ENCODE results near the gene SRD5A1. TPM values are rescaled to one million over a fixed set of nuclear protein-coding genes. Genes with fewer than 3 reads are reported as not detected.

Gene SRD5A1
- total and polyA plus RNA-seq, 2 of the 8 experiments (the other 6 are each of a cell fraction or from before 2014, with no cell fraction given) = 34.7 to 42.4 TPM

DNA sequence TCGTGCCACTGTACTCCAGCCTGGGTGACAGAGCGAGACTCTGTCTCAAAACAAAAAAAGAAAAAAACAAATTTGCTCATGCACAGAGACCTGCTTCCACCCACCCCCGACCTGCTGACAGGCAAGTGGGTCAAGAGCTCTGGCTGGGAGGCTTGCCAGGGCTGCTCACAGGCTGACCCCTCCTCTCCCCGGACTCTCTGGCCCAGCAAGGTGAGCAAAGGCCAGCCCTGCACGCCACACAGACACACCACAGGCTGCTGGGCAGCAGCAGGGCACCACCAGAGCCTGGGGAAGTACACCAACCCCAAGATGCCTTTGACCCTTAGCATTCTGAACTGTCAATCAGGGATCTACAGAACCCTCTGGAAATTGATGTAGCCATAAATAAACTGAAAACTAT is 29.6 kb upstream of the SRD5A1 start:
- Histone ChIP-seq H4K8ac (ENCODE audit: extremely low read depth, insufficient read depth, low read length) (no peak overlapping the region), H3K18ac (ENCODE audit: extremely low read depth, low read length) (no peak overlapping the region), H2BK20ac (ENCODE audit: low read length) (no peak overlapping the region), H3K27me3 (replicated peaks in 1 of 4; ENCODE audit: control insufficient read depth in 3 of 4, extremely low read depth in 1 of 4, insufficient read depth in 3 of 4, low read length in 3 of 4) (no peaks in the 10 kb centered on the region), H3K79me1 (ENCODE audit: low read depth, low read length) (no peaks in the 10 kb centered on the region), H4K5ac (ENCODE audit: insufficient read length, low read depth, low read length) (no peak overlapping the region), H3K14ac (ENCODE audit: insufficient read length) (no peak overlapping the region), H3K23ac (ENCODE audit: insufficient read length) (no peak overlapping the region), H3K4me3 (ENCODE audit: extremely low read depth in 1 of 4, insufficient read depth in 2 of 4, low read depth in 3 of 4, low read length in 4 of 4) (no peak overlapping the region), H2BK120ac (replicated peaks; ENCODE audit: low read depth, low read length) (no peak overlapping the region), H3K9ac (replicated peaks in 1 of 4; ENCODE audit: extremely low read depth in 1 of 4, low read depth in 3 of 4, low read length in 3 of 4) (no peak overlapping the region), H3K56ac (replicated peaks; ENCODE audit: insufficient read length, low read depth, low read length) (no peak overlapping the region), H3K79me2 (ENCODE audit: control insufficient read depth in 1 of 2, insufficient read depth in 2 of 2, low read length in 2 of 2) (no peaks in the 10 kb centered on the region), H3K27ac (ENCODE audit: low read depth, low read length) (no peak overlapping the region), H3K23me2 (ENCODE audit: low read depth, low read length) (no peaks in the 10 kb centered on the region), H3K4me2 (ENCODE audit: insufficient read depth in 1 of 2, low read depth in 2 of 2, low read length in 2 of 2) (no peak overlapping the region), H4K91ac (replicated peaks; ENCODE audit: insufficient read length, low read length) (no peak overlapping the region), H2BK15ac (ENCODE audit: low read length) (no peak overlapping the region), H2BK5ac (ENCODE audit: low read depth, low read length) (no peak overlapping the region), H2AK5ac (ENCODE audit: low read depth, low read length) (no peak overlapping the region), H3K9me3 (ENCODE audit: insufficient read depth in 2 of 2, low read depth in 1 of 2, low read length in 1 of 2) (no peaks in the 10 kb centered on the region), H3K36me3 (ENCODE audit: control insufficient read depth in 2 of 4, insufficient read depth in 4 of 4, low read length in 3 of 4) (peaks cover 54 to 84% (median 78%) of the 10 kb centered on the region in 4 experiments), H2BK12ac (ENCODE audit: low read depth, low read length) (no peak overlapping the region), H3K4me1 (replicated peaks in 1 of 4; ENCODE audit: control insufficient read depth in 3 of 4, insufficient read depth in 4 of 4, low read length in 3 of 4) (no peaks in the 10 kb centered on the region), H4K20me1 (replicated peaks in 1 of 2; ENCODE audit: control insufficient read depth in 1 of 2, insufficient read depth in 2 of 2, low read length in 2 of 2) (peaks cover 7 to 12% of the 10 kb centered on the region in 2 experiments), H3K4ac (replicated peaks; ENCODE audit: insufficient read length, low read depth, low read length) (no peak overlapping the region), H2AFZ (ENCODE audit: low read length) (no peak overlapping the region)
- 95% methylated on average over 2 of the region's 5 CpGs; no CpG with 5 or more reads in 1 of the 2 experiments for WGBS, 2 experiments (ENCODE audit: extremely low coverage in 1 of 2, insufficient coverage in 1 of 2, insufficient read length in 1 of 2, insufficient replicate concordance in 2 of 2, low coverage in 1 of 2, low lambda C conversion rate in 2 of 2, missing lambda C conversion rate in 1 of 2)
- ChIA-PET POLR2A (ENCODE audit: partially characterized antibody) (interaction anchor here (2.5 kb wide), 1 partner anchor 21 kb away, joined by 8 read pairs; no protein-coding TSS in a partner anchor), CTCF (ENCODE audit: partially characterized antibody) (interaction anchor here (1.4 kb wide), 1 partner anchor 141 kb away, joined by 6 read pairs; no protein-coding TSS in a partner anchor)
- TF ChIP-seq RAD21 (IDR thresholded peaks at IDR 0.05 in 1 of 2, conservative IDR thresholded peaks at IDR 0.05 in 1 of 2; ENCODE audit: low read depth in 2 of 2, low read length in 2 of 2) (no peak), GABPA (IDR thresholded peaks at IDR 0.05; ENCODE audit: borderline replicate concordance, insufficient read depth, low read length) (no peak)
- FAIRE-seq (no peak), DNase-seq (ENCODE audit: low read depth in 1 of 2, low spot score in 2 of 2) (no peak)

Measured in H1 (cell line).